ENCODE measurements around the gene ADCY2.

ADCY2 gene

DNA sequence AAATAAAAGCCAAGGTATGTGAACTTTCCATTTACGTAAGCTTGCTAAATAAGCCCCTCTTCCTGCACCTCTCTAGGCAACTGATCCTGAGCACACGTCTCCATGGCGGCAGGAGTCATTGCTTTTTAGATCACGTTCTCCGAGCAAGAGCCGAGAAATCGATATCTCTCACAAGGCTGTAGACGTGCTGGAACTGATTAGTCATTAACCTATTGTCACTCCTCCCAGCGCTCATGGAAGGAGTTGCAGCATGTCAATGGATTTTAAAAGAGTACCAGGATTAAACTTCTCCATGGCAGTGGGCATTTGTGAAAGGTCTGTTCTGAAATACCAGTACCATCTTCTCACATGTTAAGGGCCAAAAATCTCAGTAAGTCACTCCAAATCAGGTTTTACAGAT is 4.7 kb upstream of the ADCY2 start:
- no peak overlapping the region for H3K4me3 Mint-ChIP-seq
- H3K36me3 Mint-ChIP-seq = no peaks in the 10 kb centered on the region
- no peak overlapping the region for H3K27ac Mint-ChIP-seq
- peaks cover 14% of the 10 kb centered on the region for H3K27me3 Mint-ChIP-seq
- H3K4me1 Mint-ChIP-seq = no peaks in the 10 kb centered on the region
- no peaks in the 10 kb centered on the region for H3K9me3 Mint-ChIP-seq
- no peak for ATAC-seq

DNA sequence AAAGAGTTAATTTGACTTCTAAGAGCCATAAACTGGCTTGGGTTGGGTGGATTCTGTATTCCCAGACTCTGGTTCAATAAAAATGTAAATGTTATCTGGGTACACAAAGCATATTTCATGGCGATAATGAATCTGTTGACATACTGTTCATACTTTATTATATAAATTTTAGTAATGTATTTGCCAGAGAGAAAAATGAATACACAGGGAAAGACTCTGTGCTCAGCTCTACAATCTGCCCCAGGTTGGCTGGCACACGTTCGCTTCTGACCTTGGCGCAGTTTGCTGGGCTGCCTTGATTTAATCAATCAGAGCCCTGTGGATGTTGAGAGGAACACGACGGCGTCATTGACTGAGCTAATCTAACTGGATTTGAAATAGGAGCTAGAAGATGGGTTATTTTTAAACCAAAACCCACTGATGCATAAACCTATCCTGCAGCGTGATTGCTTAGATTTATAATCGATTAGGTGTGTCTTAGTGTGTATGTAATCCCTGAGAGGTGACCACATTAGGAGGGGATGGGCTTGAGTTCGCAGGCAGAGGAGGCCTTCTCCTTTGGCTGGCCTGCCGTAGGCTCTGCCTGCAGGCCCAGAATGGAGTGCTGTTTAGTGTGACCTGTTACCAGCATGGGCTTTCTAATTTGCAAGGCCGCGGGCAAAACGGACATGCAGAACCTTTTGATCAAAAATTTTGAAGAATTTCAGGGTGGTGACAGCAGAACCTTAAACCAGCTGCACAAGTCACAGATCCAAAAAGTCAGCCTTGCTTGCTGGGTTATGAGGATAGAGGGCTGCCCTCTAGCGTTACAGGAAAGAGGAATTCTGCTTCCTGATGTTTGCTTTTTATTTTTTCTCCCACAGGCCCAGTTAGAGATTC is 3.9 kb upstream of the ADCY2 start:
- no peak for ATAC-seq
- no peaks in the 10 kb centered on the region for H3K4me1 Mint-ChIP-seq
- H3K27ac Mint-ChIP-seq = no peak overlapping the region
- peaks cover 22% of the 10 kb centered on the region for H3K27me3 Mint-ChIP-seq
- H3K9me3 Mint-ChIP-seq = no peaks in the 10 kb centered on the region
- no peak overlapping the region for H3K4me3 Mint-ChIP-seq
- H3K36me3 Mint-ChIP-seq = no peaks in the 10 kb centered on the region

DNA sequence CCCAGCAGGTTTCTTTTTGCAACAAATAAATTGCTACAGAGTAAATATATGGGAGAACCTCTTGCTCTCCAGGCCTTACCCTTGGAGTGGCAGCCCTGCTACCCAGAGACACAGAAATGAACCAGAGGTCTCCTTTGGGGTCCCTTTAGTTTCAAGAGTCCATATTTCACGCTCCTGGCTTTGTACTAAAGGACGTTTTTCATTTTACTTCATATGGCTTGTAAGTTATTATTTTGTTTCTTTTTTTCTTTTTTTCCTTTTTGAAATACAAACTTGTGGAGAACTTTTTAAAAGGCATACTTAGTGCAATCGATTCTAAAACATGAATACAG is 3.3 kb upstream of the ADCY2 start:
- no peak overlapping the region for H3K27ac Mint-ChIP-seq
- H3K9me3 Mint-ChIP-seq = no peaks in the 10 kb centered on the region
- H3K36me3 Mint-ChIP-seq = no peaks in the 10 kb centered on the region
- no peak overlapping the region for H3K4me3 Mint-ChIP-seq
- H3K4me1 Mint-ChIP-seq = no peaks in the 10 kb centered on the region
- no peak for ATAC-seq
- H3K27me3 Mint-ChIP-seq = peaks cover 25% of the 10 kb centered on the region

DNA sequence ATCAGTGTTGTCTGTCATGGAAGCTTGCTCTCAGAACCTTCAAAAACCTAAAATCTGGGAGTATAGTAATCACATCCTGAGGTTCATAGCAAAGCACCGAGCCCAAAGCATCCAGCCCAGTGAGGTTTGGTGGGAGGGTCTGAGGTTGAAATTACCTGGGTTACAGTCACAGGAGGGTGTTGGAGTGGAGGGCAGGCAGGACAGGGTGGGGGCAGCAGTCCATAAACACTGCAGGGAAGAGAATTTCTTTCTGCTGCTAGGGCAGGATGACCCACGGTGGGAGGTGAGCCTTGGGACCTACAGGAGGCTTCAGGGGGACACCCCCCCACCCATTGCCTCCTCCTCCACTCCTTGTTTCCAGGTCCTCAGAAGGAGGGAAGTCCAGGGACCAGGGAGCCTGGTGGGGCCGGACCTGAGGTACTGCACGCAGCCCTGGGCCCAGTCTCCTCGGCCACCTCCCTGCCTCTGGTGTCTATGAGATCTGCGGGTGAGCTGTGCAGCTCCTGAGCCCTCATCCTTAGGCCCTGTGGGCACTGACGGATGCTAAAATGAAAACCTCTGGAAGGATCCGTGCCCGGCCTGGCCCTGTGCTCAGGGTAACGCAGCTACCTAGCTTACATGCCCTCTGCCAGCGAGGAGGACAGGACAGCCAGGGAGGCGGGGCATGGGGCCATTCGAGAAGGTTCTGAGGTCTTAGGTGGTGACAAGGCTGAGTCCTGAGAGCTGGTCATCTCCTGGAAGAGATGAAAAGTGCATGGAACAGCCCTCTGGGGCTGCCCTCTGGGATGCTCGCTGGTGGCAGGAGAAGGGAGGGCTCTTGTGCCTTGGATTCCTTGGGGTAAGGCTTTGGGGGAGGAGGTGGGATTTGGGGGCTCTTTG is 1.8 kb upstream of the ADCY2 start:
- no peak overlapping the region for H3K27ac Mint-ChIP-seq
- no peak for ATAC-seq
- H3K9me3 Mint-ChIP-seq = no peaks in the 10 kb centered on the region
- no peaks in the 10 kb centered on the region for H3K36me3 Mint-ChIP-seq
- H3K4me3 Mint-ChIP-seq = no peak overlapping the region
- H3K4me1 Mint-ChIP-seq = no peaks in the 10 kb centered on the region
- H3K27me3 Mint-ChIP-seq = peaks cover 25% of the 10 kb centered on the region

DNA sequence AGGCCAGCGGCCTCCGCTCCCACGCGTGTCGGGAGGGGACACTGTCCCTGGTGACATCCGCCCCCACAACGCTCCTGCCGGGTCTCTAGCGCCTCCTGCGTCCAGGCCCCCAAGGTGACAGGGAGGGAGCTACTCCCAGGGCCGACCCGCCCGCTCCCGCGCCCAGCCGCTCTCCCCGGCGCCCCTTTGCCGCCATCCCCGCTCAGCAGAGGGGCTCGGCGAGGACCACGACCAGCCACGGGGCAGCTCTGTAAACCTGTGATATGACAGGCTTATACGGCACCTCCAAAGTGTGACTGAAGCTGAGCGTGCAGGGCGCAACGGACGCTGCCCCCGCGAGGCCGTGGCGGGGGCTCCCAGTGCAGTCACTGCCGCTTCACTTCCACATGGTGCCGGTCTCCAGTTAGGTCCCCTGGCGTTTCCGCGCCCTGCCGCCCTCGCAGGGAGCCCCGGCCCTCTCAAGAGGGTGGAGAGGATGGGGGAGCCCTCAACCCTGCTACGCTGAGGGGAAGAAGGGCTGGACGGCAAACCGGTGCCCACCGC is 978 bp upstream of the ADCY2 start:
- Mint-ChIP-seq H3K27ac (no peak overlapping the region), H3K27me3 (peaks cover 25% of the 10 kb centered on the region), H3K4me3 (no peak overlapping the region), H3K4me1 (no peaks in the 10 kb centered on the region), H3K9me3 (no peaks in the 10 kb centered on the region), H3K36me3 (no peaks in the 10 kb centered on the region)
- ATAC-seq = no peak

DNA sequence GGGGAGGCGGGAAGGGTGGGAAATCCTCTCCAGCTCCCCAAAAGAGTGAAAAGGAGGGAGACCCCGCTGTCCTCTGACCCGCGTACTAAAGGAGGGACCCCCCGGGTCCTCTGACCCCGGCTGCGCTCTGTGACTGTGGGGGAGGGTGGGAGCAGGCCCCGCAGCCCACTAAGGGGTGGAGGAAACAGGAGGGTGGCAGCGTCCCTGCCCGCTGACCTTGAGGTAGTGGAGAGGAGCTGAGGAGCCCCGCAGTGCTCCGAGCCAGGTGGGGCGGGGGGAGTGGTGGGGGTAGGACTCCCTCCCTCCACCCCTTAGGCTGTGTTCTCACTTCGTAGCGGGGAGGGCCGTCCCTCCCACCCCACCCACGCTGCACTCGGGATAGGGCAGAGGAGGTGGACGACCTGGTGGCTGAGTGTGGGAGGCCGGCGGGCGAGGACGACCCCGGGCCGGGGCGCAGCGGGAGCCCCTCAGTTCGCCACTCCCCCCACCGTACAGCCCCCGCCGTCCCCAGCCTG is 449 bp upstream of the ADCY2 start:
- Mint-ChIP-seq H3K4me3 (no peak overlapping the region), H3K36me3 (no peaks in the 10 kb centered on the region), H3K4me1 (no peaks in the 10 kb centered on the region), H3K27ac (no peak overlapping the region), H3K9me3 (no peaks in the 10 kb centered on the region), H3K27me3 (peaks cover 25% of the 10 kb centered on the region)
- ATAC-seq = peak; percentile 3

DNA sequence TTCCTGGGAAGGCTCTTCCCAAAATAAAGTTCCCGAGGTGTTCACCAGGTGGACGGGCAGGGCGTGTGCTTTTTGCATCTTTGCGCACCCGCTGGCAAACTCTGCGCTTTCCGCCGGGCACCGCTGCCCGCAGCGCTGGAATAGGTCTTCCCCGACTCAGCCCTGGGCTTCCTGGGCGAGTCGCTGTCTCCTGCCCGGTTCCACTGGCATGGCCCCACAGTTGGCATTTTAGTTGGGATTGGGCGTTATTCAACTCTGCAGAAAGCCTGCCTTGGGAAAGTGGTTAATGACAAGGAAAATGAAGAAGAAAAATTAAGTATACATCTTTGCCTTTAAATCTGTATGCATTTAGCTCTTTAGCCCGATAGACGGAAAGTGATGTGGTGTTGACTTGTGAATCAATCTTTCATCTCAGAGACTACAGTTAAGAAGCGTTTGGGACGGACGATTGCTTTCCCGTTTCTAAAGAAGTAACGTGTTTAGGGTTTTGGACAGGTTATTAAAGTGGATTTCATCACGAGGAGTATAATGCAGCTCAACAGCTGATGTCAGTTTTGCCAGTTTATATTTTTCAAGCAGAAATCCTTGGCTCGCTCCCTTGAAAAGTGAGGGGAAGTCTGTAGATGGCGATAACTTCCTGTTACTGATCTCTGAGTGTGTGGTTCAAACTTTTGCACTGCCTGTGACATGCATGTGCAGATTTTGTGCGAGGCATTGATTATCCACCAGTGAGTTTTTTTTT is 946 bp downstream of the ADCY2 start:
- Mint-ChIP-seq H3K27me3 (peaks cover 25% of the 10 kb centered on the region), H3K27ac (no peak overlapping the region), H3K4me1 (no peaks in the 10 kb centered on the region), H3K4me3 (no peak overlapping the region), H3K36me3 (no peaks in the 10 kb centered on the region), H3K9me3 (no peaks in the 10 kb centered on the region)
- ATAC-seq = no peak

DNA sequence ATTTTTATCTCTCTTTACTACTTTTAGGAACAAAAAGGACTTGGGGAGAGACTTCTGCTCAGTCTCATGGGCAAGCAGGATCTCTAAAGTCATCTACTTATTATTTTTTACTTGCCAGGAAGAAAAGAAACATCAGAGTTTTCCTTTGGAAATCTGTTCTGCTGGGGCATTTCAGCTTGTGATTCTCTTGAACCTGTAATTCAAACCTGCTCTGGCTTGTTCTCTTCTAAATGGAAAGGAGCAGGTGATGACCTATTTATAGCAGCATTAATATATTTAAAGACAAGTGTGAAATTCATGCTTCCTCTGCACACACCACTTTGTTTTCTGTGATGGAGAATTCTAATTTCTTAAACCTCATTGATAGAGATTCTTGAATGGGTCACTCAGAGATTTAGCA is 2.0 kb downstream of the ADCY2 start:
- no peak overlapping the region for H3K27ac Mint-ChIP-seq
- H3K36me3 Mint-ChIP-seq = no peaks in the 10 kb centered on the region
- no peak for ATAC-seq
- peaks cover 25% of the 10 kb centered on the region for H3K27me3 Mint-ChIP-seq
- H3K4me1 Mint-ChIP-seq = no peaks in the 10 kb centered on the region
- no peaks in the 10 kb centered on the region for H3K9me3 Mint-ChIP-seq
- H3K4me3 Mint-ChIP-seq = no peak overlapping the region

DNA sequence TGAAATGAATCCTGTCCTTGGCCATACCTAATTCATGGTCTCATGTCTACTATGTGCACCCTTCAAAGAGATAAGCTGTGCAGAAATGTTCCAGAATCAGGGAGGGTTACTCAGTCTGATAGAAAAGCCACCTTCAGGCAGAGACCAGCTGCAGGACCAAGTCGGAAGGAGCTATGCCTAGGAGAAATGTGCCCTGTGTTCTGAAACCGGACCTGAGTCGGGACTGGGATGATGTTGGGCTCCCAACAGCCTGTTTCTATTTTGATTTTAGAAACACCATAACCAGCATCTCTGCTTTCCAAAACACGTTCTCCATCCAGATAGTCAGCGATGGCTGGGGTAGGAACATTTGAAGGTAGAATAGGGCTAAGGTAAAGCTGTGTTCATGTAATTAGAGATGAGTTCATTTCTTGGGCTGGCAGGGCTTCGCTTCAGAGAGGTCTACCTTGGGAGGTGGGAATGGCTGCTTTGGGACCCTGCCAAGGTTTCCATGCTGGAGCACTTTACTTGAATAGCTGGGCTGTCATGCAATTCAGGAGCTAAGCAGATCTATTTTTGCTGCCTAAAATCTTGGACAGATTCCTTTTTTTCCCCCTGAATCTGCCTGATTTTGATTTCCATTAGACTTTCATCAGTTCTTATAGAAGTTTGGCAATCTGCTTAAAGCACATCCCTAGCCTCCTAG is 2.8 kb downstream of the ADCY2 start:
- H3K27ac Mint-ChIP-seq = no peak overlapping the region
- H3K4me1 Mint-ChIP-seq = no peaks in the 10 kb centered on the region
- no peak overlapping the region for H3K4me3 Mint-ChIP-seq
- no peak for ATAC-seq
- no peaks in the 10 kb centered on the region for H3K9me3 Mint-ChIP-seq
- no peaks in the 10 kb centered on the region for H3K36me3 Mint-ChIP-seq
- peaks cover 21% of the 10 kb centered on the region for H3K27me3 Mint-ChIP-seq

DNA sequence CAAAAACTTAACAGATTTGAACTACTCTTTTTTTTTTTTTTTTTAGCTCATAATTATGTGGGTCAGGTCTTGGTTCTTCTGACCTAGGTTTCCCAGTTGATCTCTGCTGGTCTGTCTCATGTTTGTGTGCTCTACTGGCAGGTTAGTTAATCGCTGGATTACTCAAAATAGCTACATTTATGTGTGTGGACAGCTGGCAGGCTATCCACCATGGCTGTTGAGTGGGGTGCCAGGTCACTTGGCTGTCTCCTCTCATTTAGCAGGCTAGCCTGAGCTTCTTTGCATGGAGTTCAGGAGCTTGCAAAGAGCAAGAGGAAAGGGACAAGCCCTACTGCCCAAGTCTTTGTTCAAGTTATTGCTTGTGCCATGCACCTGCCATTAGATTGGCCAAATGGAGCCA is 9.3 kb downstream of the ADCY2 start:
- peaks cover 9% of the 10 kb centered on the region for H3K9me3 Mint-ChIP-seq
- ATAC-seq = peak; percentile 34
- H3K4me1 Mint-ChIP-seq = no peaks in the 10 kb centered on the region
- no peak overlapping the region for H3K4me3 Mint-ChIP-seq
- no peaks in the 10 kb centered on the region for H3K27me3 Mint-ChIP-seq
- H3K36me3 Mint-ChIP-seq = no peaks in the 10 kb centered on the region
- no peak overlapping the region for H3K27ac Mint-ChIP-seq

DNA sequence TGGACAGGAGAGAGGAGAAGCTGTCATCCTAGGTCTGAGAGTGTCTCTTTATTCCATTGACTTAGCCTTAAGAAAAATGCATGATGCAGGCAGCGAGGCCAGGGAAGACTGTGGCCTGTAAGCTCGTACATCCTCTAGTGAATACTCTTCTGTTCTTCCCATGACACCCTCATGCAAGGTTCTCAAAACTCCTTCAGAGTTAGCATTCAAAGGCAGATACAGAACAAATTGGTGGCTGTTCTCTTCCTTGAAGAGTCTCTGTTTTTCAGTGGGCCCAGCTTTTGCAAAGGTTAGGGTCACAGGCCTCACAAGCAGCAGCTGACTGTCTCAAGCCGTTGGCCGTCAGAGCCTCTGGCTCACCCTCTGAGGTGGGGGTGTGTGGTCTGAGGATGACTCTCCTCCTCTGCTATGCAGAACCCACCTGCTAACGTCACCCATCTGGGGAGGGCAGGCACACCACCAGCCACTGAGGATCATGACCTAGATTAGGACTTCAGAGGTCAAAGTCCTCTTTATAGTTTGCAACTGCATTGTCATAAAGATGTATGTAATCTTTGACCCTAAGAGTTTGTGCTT is 15.1 kb downstream of the ADCY2 start:
- Mint-ChIP-seq H3K36me3 (no peaks in the 10 kb centered on the region), H3K27me3 (no peaks in the 10 kb centered on the region), H3K27ac (no peak overlapping the region), H3K9me3 (peaks cover 6% of the 10 kb centered on the region), H3K4me3 (no peak overlapping the region), H3K4me1 (no peaks in the 10 kb centered on the region)
- peak; percentile 49 for ATAC-seq

DNA sequence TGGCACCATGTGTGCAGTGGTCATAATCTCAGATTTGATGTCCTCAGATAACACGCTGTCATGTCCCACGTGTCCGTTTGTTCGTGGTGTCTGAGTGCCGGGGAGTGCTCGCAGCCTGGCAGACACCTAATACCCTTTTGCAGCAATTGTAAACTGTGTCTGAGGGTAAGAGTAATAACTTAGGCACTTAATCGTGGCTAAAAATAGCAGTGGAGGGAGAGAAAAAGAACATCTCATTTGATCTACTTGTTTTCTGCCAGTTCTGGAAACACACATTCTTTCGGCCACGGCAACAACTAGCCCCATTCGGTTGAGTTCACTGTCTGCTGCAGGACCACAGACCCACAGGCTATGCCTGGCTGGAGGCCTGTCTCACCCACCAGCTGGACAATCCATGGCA is 16.5 kb downstream of the ADCY2 start:
- peaks cover 3% of the 10 kb centered on the region for H3K9me3 Mint-ChIP-seq
- H3K36me3 Mint-ChIP-seq = no peaks in the 10 kb centered on the region
- ATAC-seq = no peak
- no peak overlapping the region for H3K27ac Mint-ChIP-seq
- no peaks in the 10 kb centered on the region for H3K4me1 Mint-ChIP-seq
- no peak overlapping the region for H3K4me3 Mint-ChIP-seq
- H3K27me3 Mint-ChIP-seq = no peaks in the 10 kb centered on the region

DNA sequence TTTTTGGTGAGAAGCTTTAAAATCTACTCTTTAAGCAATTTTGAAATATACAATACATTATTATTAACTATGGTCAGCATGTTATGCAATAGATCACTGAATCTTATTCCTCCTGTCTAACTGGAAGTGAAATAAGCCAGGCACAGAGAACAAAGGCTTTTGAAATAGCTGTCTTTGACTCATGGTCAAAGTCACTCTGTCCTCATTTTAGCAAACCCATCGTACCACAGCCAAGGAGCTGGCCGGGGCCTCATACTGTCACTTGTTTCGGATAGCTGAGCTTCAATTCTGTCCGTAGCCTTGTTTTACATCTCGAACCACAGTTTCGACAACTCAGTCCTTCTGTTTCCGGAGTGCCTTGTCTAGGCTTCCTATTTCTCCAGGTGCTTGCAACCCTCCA is 19.2 kb downstream of the ADCY2 start:
- no peaks in the 10 kb centered on the region for H3K9me3 Mint-ChIP-seq
- H3K4me3 Mint-ChIP-seq = no peak overlapping the region
- no peak overlapping the region for H3K27ac Mint-ChIP-seq
- H3K27me3 Mint-ChIP-seq = no peaks in the 10 kb centered on the region
- H3K36me3 Mint-ChIP-seq = no peaks in the 10 kb centered on the region
- no peaks in the 10 kb centered on the region for H3K4me1 Mint-ChIP-seq
- no peak for ATAC-seq
